ENCODE results near the gene QRFP. TPM values are rescaled to one million over a fixed set of nuclear protein-coding genes. Genes with fewer than 3 reads are reported as not detected.

QRFP gene
- total RNA-seq, 1 experiment from 2014 or later = not detected

Other genes starting within 250 kb of the QRFP start
- gene PRDM12, start 232.2 kb downstream of the QRFP start, total RNA-seq (2021; ENCODE audit: unreplicated experiment) = 0.54 TPM
- 71.5 TPM for gene EXOSC2, start 203.0 kb downstream of the QRFP start, total RNA-seq (2021; ENCODE audit: unreplicated experiment)
- gene ABL1, start 61.6 kb downstream of the QRFP start, total RNA-seq (2021; ENCODE audit: unreplicated experiment) = 54.7 TPM
- gene FIBCD1, start 42.4 kb upstream of the QRFP start, total RNA-seq (2021; ENCODE audit: unreplicated experiment) = 26.1 TPM
- gene LAMC3, start 112.4 kb upstream of the QRFP start, total RNA-seq (2021; ENCODE audit: unreplicated experiment) = 7.7 TPM
- gene AIF1L, start 199.7 kb upstream of the QRFP start, total RNA-seq (2021; ENCODE audit: unreplicated experiment) = 34.0 TPM
- 35.5 TPM for gene NUP214, start 228.8 kb upstream of the QRFP start, total RNA-seq (2021; ENCODE audit: unreplicated experiment)